Uterus (tissue), 4 donors: ENCODE results near the gene LIF. TPM values are rescaled to one million over a fixed set of nuclear protein-coding genes. Genes with fewer than 3 reads are reported as not detected.

Experiments used
- DNase-seq, 2 donors: peaks; one replicate each; pipeline ENCODE4 v3.0.0-alpha.2; 2019 to 2020
- H3K27ac ChIP-seq, 2 donors: fragments of 200-600 bp; sonication (generic); 1 replicate in 1 of 2; 2 replicates in 1 of 2; pipeline ENCODE4 v1.5.1; 2016 to 2018
- H3K27me3 ChIP-seq, 2 donors: fragments of 200-600 bp; sonication (generic); one replicate each; pipeline ENCODE4 v1.5.1; 2018 to 2019; ENCODE audit warnings: control low read depth in 1 of 2
- H3K36me3 ChIP-seq, 2 donors: fragments of 200-600 bp; sonication (generic); one replicate each; pipeline ENCODE4 v1.5.1; 2019; ENCODE audit warnings: control low read depth in 1 of 2
- H3K4me1 ChIP-seq, 2 donors: fragments of 200-600 bp; sonication (generic); one replicate each; pipeline ENCODE4 v1.5.1; 2018 to 2019; ENCODE audit warnings: control low read depth in 1 of 2
- H3K4me3 ChIP-seq, 2 donors: fragments of 200-600 bp; sonication (generic); 1 replicate in 1 of 2; 2 replicates in 1 of 2; pipeline ENCODE4 v1.5.1; 2018 to 2019; ENCODE audit warnings: mild to moderate bottlenecking in 1 of 2
- H3K9me3 ChIP-seq, 2 donors: fragments of 200-600 bp; sonication (generic); one replicate each; pipeline ENCODE4 v1.5.1; 2019; ENCODE audit warnings: control low read depth in 1 of 2
- POLR2A ChIP-seq, 2 donors: fragments of 450-650 bp; IDR thresholded peaks; one replicate each; pipeline ENCODE4 v1.6.1; 2016; ENCODE audit warnings: antibody characterized with exemption in 2 of 2, mild to moderate bottlenecking in 1 of 2, moderate library complexity in 1 of 2
- intact Hi-C: fragments of 100-400 bp; cut with DNase I; formaldehyde crosslinking; loops from one replicate; pipeline ENCODE4 v1.15.1; 2023; ENCODE audit warnings: low total_unique reads
- total RNA-seq, 4 donors: library from RNA; depleted of rRNA in 3 of 4; stranded (reverse); fragments of >200 nt in 3 of 4; gene quantifications; one replicate each; pipeline versions ENCODE4 v1.1.0 to v1.2.4, GENCODE V29; 2014 to 2023
- TF ChIP-seq, protein P1 (sequence below), 4 experiments: fragments of 200-600 bp in 2 of 4; fragments of 450-650 bp in 2 of 4; sonication (generic) in 2 of 4; IDR thresholded peaks; one replicate each; pipeline ENCODE4 v1.5.1; 2016 to 2019; ENCODE audit warnings: antibody characterized with exemption in 4 of 4, mild to moderate bottlenecking in 2 of 4, moderate library complexity in 1 of 4
- donor health status: DM: yes; HTN: yes; CAD: no.

Gene LIF
- total RNA-seq, 4 donors from 2014 or later = under 0.01 to 3.0 (median 1.5) TPM; not detected in 1

DNA sequence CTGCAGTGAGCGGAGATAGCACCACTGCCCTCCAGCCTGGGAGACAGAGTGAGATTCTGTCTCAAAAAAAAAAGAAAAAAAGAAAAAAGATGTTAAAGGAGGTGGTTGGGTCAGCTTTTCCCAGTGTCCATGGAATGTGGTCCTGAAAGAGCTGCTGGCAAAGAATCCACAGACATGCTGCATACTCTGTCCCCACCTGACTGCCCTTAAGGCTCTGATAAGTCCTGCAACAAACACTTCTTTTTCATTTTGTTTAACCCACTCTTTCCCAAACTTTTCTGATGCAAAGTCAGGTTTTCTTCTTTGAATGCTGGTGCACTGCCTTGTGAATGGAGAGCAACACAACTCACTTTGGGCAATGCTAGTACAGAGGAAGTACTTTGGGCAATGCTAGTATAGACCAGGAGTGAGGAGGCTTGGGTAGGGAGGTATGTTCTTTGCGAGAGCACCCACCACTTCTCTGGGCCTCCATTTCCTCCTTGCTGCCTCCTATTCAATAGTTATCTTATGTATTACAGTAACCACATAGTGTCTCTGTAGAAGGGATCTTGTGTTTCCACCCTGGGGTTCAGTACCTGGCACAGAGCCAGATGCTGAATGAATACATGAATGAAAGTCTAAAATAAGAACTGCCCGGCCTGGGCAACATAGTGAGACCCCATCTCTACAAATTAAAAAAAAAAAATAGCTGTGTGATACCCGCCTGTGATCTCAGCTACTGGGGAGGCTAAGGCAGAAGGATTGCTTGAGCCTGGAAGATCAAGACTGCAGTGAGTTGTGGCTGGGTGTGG lies 18.9 kb downstream of the LIF start:
- no peaks in the 10 kb centered on the region for H3K9me3 ChIP-seq
- no peak for DNase-seq
- H3K4me3 ChIP-seq = no peak overlapping the region
- no peaks in the 10 kb centered on the region for H3K4me1 ChIP-seq
- intact Hi-C loops = no loop called here
- no peaks in the 10 kb centered on the region for H3K27me3 ChIP-seq
- TF ChIP-seq POLR2A (IDR thresholded peaks at IDR 0.05) = no peak
- TF ChIP-seq, protein P1, sequence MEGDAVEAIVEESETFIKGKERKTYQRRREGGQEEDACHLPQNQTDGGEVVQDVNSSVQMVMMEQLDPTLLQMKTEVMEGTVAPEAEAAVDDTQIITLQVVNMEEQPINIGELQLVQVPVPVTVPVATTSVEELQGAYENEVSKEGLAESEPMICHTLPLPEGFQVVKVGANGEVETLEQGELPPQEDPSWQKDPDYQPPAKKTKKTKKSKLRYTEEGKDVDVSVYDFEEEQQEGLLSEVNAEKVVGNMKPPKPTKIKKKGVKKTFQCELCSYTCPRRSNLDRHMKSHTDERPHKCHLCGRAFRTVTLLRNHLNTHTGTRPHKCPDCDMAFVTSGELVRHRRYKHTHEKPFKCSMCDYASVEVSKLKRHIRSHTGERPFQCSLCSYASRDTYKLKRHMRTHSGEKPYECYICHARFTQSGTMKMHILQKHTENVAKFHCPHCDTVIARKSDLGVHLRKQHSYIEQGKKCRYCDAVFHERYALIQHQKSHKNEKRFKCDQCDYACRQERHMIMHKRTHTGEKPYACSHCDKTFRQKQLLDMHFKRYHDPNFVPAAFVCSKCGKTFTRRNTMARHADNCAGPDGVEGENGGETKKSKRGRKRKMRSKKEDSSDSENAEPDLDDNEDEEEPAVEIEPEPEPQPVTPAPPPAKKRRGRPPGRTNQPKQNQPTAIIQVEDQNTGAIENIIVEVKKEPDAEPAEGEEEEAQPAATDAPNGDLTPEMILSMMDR (IDR thresholded peaks at IDR 0.05) = no peak
- no peaks in the 10 kb centered on the region for H3K36me3 ChIP-seq
- no peak overlapping the region for H3K27ac ChIP-seq

DNA sequence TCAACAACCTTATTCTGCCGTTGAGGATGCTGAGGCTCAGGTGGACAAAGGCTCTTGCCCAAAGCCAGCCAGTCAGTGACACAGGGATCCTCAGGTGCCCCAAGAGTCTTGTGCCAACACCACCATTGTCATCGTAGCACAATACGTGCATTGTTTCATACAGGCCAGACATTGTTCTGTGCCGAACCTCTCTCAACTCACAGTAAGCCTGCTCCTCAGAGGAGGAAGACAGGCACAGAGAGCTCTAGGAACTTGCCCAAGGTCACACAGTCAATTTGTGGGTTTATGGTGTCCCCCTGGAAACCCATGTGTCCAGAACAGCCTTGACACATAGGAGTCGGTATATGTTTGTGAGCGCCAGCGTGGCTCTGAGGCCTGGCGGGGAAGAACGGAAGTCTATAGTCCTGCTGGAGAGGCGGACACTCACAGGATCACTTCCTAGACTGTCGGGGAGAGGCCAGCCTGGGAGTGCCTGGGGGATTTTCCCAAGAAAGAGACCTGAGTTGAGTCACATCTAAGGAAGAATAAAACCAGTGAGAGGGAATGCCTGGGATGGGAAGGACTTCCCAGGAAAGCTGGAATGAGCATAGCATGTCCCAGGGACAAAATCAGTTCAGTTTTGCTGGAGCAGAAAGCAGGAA lies 20.2 kb downstream of the LIF start:
- no peaks in the 10 kb centered on the region for H3K9me3 ChIP-seq
- no peak for TF ChIP-seq POLR2A (IDR thresholded peaks at IDR 0.05)
- TF ChIP-seq, protein P1 (IDR thresholded peaks at IDR 0.05) = no peak
- H3K4me3 ChIP-seq = no peak overlapping the region
- no peak for DNase-seq
- intact Hi-C loops = no loop called here
- H3K36me3 ChIP-seq = no peaks in the 10 kb centered on the region
- H3K27me3 ChIP-seq = no peaks in the 10 kb centered on the region
- H3K27ac ChIP-seq = no peak overlapping the region
- no peaks in the 10 kb centered on the region for H3K4me1 ChIP-seq

DNA sequence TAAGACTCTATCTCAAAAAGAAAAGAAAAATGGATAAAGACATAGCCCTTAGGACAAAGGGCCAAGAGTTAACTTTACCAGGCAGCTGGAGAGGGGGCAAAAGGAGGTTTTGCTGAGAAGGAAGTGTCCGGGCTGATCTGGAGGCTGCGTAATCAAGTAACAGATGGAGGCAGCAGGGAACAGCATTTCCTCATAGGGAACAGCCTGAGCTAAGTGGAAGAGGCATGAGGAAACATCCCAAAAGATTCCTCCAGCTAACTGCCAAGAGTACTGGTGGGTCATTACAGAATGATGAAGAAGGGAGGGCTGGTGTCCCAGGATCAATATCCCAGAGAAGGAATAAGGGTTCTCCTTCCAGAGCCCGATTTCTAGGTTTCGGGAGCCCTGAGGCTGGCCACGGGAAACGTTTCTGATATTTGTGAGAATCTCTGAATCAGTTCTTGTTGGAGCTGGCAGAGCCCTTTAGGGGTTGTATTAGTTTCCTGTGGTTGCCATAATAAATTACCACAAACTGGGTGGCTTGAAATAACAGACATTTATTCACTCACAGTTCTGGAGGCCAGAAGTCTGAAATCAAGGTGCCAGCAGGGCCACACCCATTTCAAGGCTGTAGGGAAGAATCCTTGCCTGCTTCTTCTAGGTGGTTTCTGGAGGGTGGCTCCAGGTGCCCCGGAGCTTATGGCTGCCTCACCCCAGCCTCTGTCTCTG lies 21.2 kb downstream of the LIF start:
- Histone ChIP-seq H3K27ac (no peak overlapping the region), H3K9me3 (no peaks in the 10 kb centered on the region), H3K4me3 (no peak overlapping the region), H3K36me3 (no peaks in the 10 kb centered on the region), H3K4me1 (no peaks in the 10 kb centered on the region), H3K27me3 (no peaks in the 10 kb centered on the region)
- intact Hi-C loops = no loop called here
- no peak for DNase-seq
- no peak for TF ChIP-seq POLR2A (IDR thresholded peaks at IDR 0.05)
- TF ChIP-seq, protein P1 (IDR thresholded peaks at IDR 0.05) = no peak

DNA sequence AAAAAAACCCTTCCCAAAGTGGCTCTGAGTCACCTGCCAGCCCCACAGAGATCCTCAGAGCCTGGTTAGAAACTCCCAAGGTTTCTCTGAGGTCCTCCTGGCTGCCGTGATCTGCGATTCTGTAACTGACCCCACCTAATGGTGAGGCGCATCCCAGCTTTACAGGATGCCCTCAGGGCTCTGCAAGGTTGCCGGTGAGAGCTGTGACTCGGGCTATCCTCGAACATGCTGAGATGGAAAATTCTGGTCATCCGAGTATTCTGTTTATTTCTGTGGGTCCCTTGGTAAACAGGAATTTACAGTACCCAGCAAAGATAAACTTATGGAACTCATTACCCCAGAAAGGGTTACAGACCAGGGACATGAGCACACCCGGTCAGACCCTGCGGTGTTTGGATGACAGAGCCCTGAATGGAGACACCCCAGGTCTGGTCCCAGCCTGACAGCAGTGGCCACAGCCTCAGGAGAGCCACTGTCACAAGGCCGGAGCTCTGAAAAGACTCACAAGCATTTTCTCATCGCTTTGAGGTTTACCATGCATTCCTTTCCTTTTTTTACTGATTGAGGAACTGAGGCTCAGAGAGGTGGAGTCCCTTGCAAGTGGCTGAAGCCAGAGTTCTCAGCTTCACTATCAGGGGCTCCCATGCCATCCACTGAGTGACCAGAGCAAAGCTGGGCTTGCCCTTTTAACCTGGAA lies 22.2 kb downstream of the LIF start:
- Histone ChIP-seq H3K27ac (no peak overlapping the region), H3K36me3 (no peaks in the 10 kb centered on the region), H3K4me3 (no peak overlapping the region), H3K9me3 (no peaks in the 10 kb centered on the region), H3K27me3 (no peaks in the 10 kb centered on the region), H3K4me1 (no peaks in the 10 kb centered on the region)
- no peak for DNase-seq
- intact Hi-C loops = no loop called here
- TF ChIP-seq POLR2A (IDR thresholded peaks at IDR 0.05) = no peak
- TF ChIP-seq, protein P1 (IDR thresholded peaks at IDR 0.05) = no peak
